ENCODE data around the gene MRPL24. TPM values are rescaled to one million over a fixed set of nuclear protein-coding genes. Genes with fewer than 3 reads are reported as not detected.

The MRPL24 gene
- total and polyA plus RNA-seq, 12 donors, result 70.3 to 250 (median 88.1) TPM

DNA sequence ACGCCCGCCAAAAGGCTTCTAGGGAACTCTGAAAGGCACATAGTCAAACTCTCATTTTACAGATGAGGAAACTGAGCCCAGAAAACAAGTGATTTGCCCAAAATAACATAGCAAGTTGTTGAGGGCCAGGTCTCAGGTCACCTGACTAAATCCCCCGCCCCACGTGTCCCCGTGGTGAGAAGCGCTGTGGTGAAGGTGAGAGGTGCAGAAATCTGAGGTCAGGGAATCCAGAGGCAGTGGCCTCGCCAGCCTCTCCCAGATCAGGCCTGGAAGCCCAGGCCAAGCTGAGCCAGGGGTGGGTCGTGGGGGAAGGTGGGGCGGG, 5.5 kb upstream of the MRPL24 start:
- no peak for TF ChIP-seq CTCF (IDR thresholded peaks at IDR 0.05)
- no peaks in the 10 kb centered on the region for H3K9me3 ChIP-seq
- ATAC-seq (no peak), DNase-seq (no peak)
- intact Hi-C loops (cut with DNase I), result loop anchor here in 1 of 10 donors (10.0 kb wide), 1 partner anchor 242 kb away; the partner anchor contains the start of gene MEF2D
- WGBS, 2 donors, result 43 to 54% methylated on average over 9 of the region's 9 CpGs
- H3K36me3 ChIP-seq, result peaks cover 0 to 36% (median 21%) of the 10 kb centered on the region in 9 donors
- H3K27me3 ChIP-seq, result no peaks in the 10 kb centered on the region
- peak overlapping the region; percentile 94 to 100 (median 100) for H3K27ac ChIP-seq
- H3K4me3 ChIP-seq, result peak overlapping the region; percentile 47 to 99 (median 97)
- H3K4me1 ChIP-seq, result peaks cover 35 to 72% (median 60%) of the 10 kb centered on the region in 9 donors

- no peaks in the 10 kb centered on the region for H3K9me3 ChIP-seq
- peaks cover 0 to 36% (median 21%) of the 10 kb centered on the region in 9 donors for H3K36me3 ChIP-seq
- peaks cover 35 to 74% (median 61%) of the 10 kb centered on the region in 9 donors for H3K4me1 ChIP-seq
- no peak for ATAC-seq
- H3K27me3 ChIP-seq, result no peaks in the 10 kb centered on the region
- no peak for TF ChIP-seq CTCF (IDR thresholded peaks at IDR 0.05)
- DNase-seq, result no peak
- peak overlapping the region in 5 of 10 donors; percentile 79 to 99 (median 98) for H3K4me3 ChIP-seq
- intact Hi-C loops (cut with DNase I), result loop anchor here in 1 of 10 donors (10.0 kb wide), 1 partner anchor 241 kb away; the partner anchor contains the start of gene MEF2D
- 61 to 63% methylated on average over 3 of the region's 3 CpGs for WGBS, 2 donors
- peak overlapping the region in 9 of 10 donors; percentile 94 to 100 (median 100) for H3K27ac ChIP-seq
Observed at GRCh38 chr1:156745881-156746280, 5.0 kb upstream of the MRPL24 start.

DNA sequence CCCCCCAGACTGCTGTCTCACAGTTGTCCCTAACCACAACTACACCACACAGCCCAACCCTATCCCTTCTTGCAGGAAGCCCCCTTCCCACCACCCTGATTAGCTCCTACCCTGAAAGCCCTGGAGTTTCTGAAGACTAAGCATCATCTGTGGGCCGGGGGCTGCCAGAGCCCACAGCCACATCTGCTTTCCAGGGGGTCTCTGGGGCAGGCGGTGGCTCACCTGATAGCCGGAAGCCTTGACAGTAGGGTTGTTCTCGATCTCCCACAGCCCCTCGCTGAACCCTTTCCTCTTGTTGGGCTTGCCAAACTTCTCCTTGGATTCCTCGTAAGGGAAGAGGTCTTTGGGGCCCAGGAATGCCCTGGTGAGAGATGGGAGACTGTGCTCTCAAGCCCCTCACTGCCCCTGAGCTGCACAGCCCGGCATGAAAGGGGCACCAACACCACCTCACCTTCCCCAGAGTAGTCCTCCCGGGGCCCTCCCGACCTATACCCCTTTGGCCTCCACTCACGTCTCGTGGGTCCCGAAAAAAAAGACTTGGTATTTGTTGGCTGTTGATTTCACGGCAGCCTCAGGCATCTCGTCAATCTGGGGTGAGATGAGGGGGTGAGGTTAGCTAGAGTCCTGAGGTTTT, 4.0 kb upstream of the MRPL24 start:
- Histone ChIP-seq H3K4me3 (no peak overlapping the region), H3K36me3 (peaks cover 0 to 36% (median 21%) of the 10 kb centered on the region in 9 donors), H3K27ac (peak overlapping the region in 9 of 10 donors; percentile 19 to 100 (median 100)), H3K27me3 (no peaks in the 10 kb centered on the region), H3K4me1 (peaks cover 30 to 76% (median 61%) of the 10 kb centered on the region in 9 donors), H3K9me3 (no peaks in the 10 kb centered on the region)
- WGBS, 2 donors, result 75 to 76% methylated on average over 14 of the region's 14 CpGs
- ATAC-seq, result no peak
- intact Hi-C loops (cut with DNase I), result loop anchor here in 1 of 10 donors (10.0 kb wide), 1 partner anchor 240 kb away; the partner anchor contains the start of gene MEF2D
- no peak for TF ChIP-seq CTCF (IDR thresholded peaks at IDR 0.05)
- no peak for DNase-seq

DNA sequence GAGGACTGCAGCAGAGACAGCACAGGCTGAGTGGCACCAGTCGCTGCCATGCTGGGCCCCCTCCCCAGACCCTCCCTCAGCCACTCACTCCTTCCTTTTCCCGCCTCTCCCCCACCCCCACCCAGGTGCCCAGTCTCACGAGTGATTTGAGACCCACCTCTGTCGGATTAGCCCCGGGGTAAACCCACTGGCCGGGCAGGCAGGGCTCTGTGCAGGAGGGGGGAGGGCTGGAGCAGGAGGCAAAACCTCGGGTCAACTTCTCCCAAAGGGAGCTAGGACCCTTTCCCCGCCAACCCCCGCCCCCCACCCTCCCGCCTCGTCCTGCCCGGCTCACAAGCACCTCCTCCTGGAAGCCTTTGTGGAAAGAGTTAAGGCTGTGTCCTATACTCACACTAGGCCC, 3.5 kb upstream of the MRPL24 start:
- Histone ChIP-seq H3K4me1 (peaks cover 26 to 76% (median 59%) of the 10 kb centered on the region in 9 donors), H3K36me3 (peaks cover 0 to 36% (median 21%) of the 10 kb centered on the region in 9 donors), H3K4me3 (no peak overlapping the region), H3K27me3 (no peaks in the 10 kb centered on the region), H3K9me3 (no peaks in the 10 kb centered on the region), H3K27ac (peak overlapping the region in 6 of 10 donors; percentile 18 to 100 (median 98))
- WGBS, 2 donors, result 74 to 77% methylated on average over 12 of the region's 12 CpGs
- DNase-seq (no peak), ATAC-seq (no peak)
- no peak for TF ChIP-seq CTCF (IDR thresholded peaks at IDR 0.05)
- intact Hi-C loops (cut with DNase I), result loop anchor here in 1 of 10 donors (10.0 kb wide), 1 partner anchor 240 kb away; the partner anchor contains the start of gene MEF2D

Measured in heart right ventricle (tissue), 16 donors.